COLO668 (cell line): Measurements from ENCODE around the gene KRTAP25-1.

Source experiments
- DNase-seq: peaks from one replicate; lab custom pipeline; 2025; ENCODE audit not compliant: unreplicated experiment; lab: John Stamatoyannopoulos, UW

KRTAP25-1 gene, protein sequence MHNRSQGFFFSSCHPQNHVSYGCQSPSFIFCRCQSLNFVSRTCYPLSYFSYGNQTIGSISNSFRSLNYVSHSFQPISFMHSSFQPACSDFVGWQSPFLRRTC

DNA sequence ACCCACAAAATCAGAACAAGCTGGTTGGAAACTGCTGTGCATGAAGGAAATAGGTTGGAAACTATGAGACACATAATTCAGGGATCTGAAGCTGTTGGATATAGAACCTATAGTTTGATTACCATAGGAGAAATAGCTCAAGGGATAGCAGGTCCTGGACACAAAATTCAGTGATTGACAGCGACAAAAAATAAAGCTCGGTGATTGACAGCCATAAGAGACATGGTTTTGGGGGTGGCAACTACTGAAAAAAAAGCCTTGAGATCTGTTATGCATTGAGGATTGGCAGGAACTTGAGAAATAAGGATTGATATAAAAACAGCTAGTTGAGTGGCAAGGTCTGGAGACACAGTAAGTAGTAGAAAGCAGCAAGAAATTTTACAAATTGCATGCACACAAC is at the start of gene KRTAP25-1:
KRTAP25-1 (minus strand) TSS at position 300 of the 400 bp plus-strand sequence; CDS start at position 276, 24 bp downstream.
- no peak for DNase-seq

DNA sequence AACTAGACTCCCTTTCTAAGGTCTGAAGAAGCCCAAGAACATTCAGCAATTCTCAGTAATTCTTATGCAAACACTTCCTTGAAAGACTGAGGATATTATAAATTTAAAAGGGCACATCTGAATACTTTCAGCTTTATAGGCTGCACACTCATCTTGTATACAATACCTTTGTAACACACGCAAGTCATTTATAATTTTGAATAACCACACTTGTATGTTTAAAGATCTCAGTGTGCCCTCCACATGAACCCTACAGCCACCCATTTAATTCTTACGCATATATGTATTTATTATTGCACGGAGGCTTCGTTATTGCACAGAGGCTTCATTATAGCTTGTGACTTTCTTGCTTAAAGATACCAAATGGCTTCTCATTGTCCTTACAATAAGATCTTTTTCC is 49.4 kb upstream of the KRTAP25-1 start:
- DNase-seq: no peak

DNA sequence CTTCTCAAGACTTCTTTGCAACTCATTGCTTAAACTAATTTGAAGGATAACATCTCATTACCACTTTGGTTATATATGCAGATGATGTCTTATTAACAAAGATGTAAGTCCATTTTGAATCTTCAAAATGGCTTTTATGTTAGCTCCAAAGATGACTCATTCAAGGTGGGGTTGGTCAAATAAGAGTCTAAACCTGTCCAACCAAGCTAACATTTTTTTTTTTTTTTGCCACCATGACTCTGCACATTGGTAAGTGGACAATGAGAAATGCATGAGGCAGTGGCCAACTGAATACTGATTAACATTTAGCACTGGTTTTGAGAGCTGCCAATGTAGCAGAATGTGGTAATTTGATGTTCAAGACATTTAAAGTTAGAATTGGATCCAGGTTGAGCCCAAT is 48.5 kb upstream of the KRTAP25-1 start:
- DNase-seq: no peak

DNA sequence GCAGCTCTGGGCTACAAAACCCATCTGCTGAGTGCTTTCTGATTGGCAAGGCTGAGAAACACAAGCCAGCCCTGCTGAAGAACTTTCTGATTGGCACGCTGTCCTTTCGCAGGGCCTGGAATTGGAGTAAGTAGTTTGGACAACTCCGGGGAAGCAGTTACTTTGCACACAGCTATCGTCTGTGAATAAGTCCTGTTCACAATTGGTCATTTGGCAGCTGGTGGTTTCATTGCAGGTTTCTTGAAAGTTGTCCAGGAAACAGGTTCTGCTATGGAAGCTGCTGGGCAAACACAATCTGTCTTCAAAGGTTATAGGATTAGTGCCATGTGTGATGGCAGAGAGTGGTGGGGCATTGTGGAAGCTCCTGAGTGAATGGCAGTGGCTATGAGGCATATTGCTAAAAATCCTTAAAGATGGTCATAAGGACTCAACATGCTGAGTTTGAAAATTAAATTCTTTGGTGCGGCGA is 48.0 kb upstream of the KRTAP25-1 start, which contains the start of gene KRTAP27-1:
KRTAP27-1 (minus strand) TSS at position 419 of the 469 bp plus-strand sequence; CDS start at position 393, 26 bp downstream.
- DNase-seq: no peak

DNA sequence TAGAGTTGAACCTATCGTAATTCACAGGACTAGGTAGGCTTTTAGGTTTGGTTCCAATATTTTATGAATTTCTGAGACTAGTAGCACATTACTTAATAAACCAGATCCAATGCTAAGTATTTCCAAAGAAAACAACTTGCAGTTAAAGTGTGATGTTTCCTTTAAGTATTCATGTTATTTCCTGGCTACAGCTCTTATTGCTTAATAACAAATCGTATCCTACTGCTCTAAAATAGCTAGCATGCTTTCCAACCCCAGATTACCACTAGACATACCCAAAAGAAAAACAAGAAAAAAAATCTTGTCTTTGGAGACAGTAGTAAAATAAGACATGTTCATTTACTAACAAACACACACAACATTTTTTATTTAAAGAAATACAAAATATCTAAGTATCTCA is 47.3 kb upstream of the KRTAP25-1 start:
- DNase-seq: no peak

DNA sequence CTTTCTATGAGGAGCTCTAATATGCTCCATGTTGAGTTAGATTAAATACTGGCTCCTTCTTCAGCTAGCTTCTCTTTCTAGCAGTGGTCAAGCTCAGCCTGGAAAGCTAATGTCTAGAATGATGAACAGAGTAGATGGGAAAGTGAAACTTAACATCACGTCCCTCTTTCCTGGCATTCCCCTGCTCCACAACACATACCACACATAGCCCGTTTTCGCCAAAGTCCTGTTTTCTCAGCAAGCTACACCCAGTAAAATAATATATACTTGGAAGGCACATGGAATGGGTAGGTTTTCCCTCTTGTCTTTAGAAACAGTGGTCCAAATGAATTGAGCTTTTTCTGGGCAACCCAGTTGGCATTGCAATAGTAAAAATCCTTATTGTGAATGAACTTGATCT is 44.4 kb upstream of the KRTAP25-1 start:
- no peak for DNase-seq

DNA sequence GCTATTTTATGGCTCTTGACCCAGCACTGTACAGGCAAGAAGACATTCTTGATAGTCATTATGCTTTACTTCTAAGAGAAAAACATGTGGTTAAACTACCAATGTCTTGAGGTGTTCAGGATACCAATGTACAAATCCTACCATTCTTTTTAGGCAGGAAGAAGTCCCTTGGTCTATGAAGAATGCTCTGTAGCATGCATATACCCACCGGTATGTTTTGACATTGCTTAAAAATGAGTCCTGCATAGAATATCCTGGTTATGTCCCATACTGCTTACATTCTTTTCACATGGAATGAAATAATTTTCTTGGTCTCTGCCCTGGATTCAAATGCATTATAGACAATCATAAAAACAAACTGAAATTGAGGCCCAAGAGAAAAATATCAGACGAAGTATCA is 43.4 kb upstream of the KRTAP25-1 start:
- DNase-seq: no peak

DNA sequence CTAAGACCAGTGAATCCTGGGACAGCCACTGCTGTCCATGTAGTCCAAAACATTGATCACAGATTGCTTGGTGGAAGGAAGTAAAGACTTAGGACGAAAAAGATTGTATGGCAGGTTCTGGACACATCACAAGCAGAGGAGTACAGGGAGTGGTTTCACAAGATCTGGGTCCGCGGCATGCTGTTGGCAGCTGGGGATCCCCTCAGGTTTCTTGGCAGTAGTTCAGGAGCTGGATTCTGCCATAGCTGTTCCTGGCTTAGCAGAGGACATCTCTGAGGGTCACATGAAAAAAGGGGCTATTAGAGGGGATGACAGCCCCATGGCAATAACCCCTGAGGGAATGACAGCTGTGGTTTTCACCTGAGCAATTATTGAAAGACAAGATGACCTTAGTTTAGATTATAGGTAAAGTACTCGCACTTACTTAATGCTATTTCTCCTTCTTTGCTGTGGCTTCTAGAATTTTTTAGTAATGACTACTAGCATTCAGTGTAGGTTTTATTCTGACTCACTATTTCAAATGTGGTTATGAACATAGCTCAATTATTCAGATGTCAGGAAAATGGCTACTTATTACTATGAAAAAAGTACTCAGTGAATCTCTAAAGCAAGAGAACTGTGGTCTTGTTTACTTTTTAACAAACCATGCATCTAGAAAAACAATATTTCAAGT is 40.0 kb upstream of the KRTAP25-1 start:
- no peak for DNase-seq

DNA sequence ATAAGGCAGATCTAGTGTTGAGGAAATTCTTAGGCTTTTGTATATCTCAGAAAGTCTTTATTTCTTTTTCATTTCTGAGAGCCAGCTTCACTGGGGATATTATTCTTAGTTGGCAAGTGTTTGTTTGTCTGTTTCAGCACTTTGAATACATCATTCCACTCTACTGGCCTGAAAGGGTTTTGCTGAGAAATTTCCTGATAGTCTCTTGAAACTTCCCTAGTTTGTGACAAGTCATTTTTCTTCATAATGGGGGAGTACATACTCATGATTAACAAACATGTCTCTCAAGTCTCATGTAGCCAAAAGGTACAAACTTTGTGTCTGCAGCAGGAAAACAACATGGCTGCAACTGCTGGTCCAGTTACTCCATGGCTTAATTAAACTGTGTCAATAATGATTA is 37.1 kb upstream of the KRTAP25-1 start:
- no peak for DNase-seq

DNA sequence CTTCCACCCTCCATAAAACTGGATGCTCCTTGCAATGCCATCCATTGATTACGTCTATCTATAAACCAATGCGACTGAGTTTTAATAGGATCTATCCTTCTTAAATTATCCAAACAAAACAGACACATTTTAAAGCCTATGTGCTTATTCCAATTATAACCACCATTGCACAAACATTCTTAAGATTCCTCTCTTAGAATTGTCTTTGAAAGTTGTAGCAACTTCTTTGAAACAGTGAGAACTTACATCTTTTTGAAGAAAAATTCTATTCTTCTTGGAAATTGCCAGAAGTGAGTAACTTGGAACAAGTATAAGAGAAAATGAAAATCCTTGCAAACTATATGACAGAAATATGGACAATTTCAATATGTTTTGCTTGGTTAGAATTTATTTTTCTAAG is 30.9 kb upstream of the KRTAP25-1 start, which contains the start of gene KRTAP26-1:
KRTAP26-1 (minus strand) TSS at position 101 of the 400 bp plus-strand sequence. CDS start 280 bp downstream, outside the sequence.
- DNase-seq: no peak

DNA sequence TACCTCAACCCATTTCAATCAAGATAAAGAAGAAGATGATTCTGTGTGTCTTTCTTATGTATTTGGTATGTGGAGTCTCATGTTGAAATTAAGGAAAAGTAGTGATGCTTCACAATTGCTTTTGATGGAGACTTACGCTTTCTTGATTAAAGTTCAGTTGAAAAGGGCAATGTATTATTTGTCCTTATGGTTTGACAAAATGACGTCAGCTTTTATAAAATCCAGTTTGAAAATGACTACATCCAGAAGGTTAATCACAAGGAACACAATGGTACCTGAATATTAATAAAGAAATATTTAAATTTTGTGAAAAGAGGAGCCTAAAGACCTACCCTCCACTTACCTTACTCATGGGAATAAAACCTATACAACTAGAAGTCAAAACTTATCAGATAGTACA is 26.4 kb upstream of the KRTAP25-1 start:
- no peak for DNase-seq

DNA sequence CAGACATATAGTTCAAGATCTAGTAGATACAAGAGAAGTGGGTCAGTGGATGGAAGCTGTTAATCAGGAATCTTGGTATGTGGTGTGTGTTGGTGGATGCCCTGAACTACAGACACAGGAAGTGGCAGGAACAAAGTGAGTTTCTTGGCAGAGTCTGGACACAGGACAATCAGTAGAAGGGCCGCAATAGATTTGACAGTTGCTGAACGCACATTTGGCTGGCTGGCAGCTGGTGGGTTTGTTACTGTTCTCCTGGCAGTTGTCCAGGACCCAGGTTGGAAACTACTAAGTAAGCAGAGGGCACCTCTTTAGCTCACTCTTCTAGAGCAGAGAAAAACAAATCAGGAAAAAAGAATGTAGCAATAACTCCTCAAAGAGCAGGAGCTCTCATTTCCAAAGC is 17.6 kb upstream of the KRTAP25-1 start:
- no peak for DNase-seq

DNA sequence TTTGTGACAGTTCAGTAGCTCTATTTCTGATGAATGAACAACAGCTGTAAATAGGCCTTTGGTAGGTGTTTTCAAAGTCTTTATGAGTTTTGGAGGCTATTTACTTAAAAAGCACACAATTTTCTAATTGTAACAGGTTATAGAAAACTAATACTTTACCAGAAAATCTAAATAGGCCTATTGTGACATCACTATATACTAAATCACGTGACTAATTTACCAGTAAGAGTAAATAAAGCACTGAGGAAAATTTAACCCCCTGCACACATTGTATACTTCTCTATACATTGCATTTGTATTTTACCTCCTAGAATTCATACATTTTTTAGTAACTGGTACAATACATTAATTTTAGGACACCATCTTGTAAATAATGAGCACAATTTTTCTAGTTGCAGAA is 15.8 kb upstream of the KRTAP25-1 start:
- DNase-seq: no peak

DNA sequence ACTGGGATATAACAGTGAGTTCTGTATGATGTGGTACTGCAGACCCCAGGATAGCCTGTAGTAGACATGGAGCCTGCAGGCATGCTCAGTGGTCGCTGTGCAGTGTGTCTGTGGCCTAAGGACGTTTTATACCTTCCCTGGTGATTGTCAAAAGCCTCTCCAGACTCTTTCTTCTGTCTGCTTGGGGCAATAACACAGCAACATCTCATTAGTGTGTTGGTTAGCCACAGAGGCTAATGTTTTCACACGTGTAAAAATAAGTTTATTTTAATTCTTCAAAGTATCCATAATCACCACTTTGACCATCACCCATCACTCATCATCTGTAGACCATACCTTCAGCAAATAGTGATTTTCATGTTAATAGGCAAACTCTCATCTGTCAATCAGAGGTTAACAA is 6.5 kb downstream of the KRTAP25-1 start, which contains the start of gene KRTAP24-1:
KRTAP24-1 (minus strand) TSS at position 101 of the 400 bp plus-strand sequence; CDS start at position 83, 18 bp downstream.
- no peak for DNase-seq

DNA sequence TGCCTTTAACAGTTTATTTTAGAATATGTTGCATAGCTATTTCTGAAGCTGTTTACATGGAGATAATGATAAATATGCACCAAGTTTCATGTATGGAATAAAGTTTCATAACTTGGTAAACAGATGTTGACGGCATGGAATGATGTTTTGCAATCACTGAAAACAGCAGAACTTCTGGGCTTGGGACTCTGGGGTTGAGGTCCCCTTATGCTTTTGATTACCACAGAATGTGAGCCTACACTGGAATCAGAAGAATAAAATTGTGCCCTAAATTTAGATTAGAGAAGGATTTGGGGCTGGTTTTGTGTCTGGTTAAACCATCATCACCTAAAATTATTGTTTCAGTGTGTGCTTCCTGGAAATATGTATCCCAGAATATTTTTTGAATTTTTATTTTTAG is 17.7 kb downstream of the KRTAP25-1 start:
- DNase-seq: no peak

DNA sequence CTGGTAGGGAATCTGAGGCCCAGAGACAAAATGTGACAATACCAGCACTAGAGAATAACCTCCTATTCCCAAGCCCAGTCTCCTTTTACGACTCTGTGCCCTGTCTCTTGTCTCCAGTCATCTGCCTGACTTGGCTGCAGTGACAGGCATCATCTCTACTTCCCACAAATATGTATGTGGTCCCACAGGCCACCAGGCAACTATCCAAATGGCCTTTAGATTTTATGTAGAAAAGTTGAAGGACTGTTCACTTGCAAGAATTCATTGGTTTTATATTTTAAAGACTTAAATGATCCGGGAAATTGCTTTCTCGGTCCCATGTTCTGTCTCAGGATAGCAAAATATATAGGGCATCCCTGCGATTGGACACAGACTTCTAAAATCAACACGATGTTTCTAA is 18.2 kb downstream of the KRTAP25-1 start:
- DNase-seq: no peak

DNA sequence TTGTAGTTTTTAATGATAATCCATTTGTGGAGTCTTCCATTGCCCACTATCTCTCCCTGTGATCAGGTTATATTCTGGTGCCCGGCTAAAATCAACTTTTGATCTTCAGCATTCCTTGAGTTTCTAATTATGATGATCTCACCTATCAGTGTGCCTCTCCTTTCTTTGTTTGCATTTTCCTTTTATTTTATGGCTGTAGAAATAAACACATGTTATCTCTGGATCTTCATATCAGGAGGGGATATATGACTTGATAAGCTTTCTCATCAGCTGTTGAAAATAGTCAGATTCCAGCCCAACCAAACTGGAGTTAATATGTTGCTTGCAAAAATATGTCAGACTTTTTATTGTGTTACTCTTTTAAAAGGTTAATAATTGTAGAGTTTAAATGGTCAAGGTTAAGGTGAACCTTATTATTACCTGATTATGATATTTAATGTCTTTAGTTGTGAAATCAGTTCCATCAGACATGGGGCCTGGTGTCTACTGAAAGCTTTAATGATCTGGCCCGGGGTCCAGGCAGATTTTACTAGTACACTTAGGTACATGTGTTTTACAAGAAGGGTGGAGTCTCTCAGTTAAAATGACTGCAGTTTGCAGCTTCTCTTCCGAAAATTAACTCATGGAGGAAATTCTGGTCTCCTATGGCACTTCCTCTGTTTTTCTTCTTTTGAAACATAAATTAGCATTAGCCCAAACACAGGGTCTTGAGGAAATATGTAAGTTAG is 19.3 kb downstream of the KRTAP25-1 start:
- DNase-seq: no peak

DNA sequence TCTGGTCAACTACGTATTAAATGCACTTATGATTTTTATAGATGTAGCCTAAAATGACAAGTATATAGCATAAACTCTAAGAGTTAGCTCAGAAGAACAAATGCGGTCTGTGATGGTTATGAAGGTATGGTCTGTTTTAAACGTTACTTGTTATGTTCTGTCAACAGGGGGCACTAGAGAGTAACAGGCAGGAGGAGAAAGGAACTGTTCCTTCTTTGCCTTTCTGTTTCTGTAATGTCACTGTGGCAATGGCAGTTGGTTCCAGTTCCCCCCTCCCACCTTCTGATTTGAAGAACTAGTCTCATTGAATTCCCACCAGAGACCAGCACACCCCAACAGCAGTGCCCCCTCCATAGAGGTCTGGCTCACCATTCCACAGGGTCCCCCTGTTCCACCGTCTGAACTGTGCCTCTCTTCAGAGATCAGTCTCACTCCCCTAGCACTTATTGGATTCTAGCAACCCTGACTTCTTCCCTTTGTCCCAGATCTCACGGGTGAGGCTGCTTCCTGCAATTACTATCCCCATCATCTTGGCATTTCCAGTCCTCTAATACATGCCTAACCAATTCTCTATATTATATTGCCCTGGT is 20.6 kb downstream of the KRTAP25-1 start:
- DNase-seq: no peak

DNA sequence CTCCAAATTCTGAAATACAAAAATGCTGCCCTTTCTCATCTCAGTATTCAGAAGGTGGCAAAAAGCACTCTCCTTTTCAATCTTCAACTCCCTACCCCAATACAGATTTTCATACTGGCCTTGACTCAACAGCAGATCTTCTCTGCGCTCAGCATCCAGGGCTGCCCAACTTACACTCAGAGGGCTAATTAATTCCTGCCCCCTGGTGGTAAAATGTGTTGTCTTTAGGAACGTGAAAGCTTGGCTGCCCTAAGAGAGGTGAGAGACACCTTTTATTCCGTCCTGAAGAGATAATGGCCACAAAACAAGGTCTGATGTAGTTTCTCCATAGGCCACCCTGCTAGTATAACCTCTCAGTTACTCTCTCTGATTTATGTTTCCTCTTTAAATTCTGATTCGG is 31.5 kb downstream of the KRTAP25-1 start:
- DNase-seq: no peak

DNA sequence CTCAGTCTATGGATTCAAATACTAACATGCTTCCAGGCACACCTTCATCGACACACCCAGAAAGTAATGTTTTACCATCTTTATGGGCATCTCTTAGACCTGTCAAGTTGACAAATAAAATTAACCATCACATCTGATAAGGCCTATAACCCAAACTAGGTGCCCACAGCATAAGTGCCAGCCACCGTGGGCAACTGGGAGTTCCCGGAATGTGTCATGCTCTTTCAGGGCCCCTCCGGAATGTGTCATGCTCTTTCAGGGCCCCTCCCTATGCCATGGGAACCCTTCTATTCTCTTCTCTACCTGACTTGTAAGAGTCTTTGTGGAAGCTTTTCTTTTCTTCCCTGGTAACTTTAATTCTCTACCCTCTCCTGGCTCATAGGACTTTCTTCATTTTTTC is 33.2 kb downstream of the KRTAP25-1 start:
- no peak for DNase-seq

DNA sequence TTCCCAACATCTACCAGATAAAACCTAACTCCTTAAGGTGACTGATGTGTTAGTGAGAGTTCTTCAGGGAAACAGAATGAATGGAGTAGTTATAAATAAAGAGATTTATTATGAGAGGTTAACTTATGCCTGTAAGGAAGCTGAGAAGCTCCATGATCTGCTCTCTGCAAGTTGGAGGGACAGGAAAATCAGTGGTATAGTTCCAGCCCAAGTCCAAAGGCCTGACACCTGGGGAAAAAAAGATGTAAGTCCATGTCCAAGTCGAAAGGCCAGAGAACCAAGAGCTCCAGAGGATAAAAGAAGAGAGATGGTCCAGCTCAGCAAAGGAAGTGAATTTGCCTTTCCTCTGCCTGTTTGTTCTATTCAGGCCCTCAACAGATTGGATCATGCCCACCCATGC is 33.6 kb downstream of the KRTAP25-1 start:
- DNase-seq: no peak

DNA sequence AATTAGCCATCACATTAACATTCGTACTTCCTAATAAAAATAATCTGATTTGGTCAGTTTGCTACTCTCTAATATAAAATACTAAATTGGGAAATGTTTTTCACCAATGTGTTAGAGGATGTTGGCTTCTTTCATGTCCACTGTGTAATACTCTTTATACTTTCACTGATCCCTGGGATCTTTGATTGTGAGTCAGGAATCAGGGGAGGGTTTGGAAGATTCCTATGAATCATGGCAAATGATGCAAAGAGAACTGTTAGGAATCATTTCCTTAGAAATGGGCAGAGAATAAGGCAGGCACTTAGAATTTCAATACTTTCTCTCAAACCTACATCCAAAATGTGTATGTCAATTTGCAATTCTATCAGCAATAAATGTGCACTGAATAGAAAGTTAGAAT is 37.5 kb downstream of the KRTAP25-1 start:
- no peak for DNase-seq
